ENCODE measurements around the gene GJB3.

GJB3 gene

GRCh38 chr1:34827341-34827941 is 46.4 kb downstream of the GJB3 start:
- DNase-seq, result no peak

- no peak for DNase-seq
Observed at GRCh38 chr1:34828611-34829010, 47.6 kb downstream of the GJB3 start.

GRCh38 chr1:34829250-34829649 is 48.2 kb downstream of the GJB3 start:
- DNase-seq, result no peak

DNA sequence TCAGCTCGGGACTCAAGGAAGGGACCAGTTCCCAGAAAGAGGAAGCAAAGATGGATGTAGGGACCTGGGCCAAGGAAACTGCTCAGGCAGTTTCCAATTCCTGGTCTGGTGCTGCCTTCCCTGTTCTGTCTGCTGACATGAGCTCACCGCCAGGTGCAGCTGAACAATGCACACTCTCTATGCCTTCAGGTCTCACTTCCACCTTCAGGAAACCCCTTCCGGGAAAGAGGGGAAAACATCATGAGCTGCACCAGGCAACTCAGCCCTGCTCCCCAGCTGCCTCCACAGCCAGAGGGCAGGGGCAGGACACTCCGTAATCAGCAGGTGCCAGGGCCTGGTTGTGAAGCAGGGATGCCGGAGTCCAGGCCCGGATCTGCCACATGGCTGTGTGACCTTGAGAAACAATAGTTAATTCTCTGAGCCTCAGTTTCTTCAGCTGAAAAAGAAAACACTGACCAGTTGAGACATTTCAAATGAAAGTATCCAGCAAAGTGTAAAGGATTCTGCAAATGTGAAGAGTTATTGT is 50.8 kb downstream of the GJB3 start:
- no peak for DNase-seq

DNA sequence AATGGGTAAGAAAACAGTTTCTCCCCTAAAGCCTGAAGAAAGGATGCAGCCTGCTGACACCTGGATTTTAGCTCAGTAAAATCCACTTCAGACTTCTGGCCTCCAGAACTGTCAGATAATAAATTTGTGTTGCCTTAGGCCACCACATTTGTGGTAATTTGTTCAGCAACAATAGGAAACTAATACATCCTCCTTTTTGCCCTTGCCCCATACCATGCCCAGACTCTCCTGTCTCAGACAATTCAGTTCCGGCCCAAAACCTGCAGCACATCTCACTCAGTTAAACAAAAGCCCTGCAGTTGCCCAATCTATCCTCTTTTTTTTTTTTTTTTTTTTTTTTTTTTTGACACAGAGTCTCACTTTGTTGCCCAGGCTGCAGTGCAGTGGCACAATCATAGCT is 52.7 kb downstream of the GJB3 start:
- DNase-seq, result no peak
